GM12878 (cell line): ENCODE results near the gene DEF6. TPM values are rescaled to one million over a fixed set of nuclear protein-coding genes. Genes with fewer than 3 reads are reported as not detected.

Experiments
- ATF7 ChIP-seq: fragments of 450-650 bp; IDR thresholded peaks from 2 replicates; pipeline ENCODE4 v1.6.1; 2016; ENCODE audit warnings: low read depth, mild to moderate bottlenecking
- CEBPB ChIP-seq, 2 experiments: fragments of 150-350 bp in 1 of 2; IDR thresholded peaks; 2 replicates each; pipeline ENCODE4 v1.6.1; 2012 to 2014; ENCODE audit warnings: low read depth in 2 of 2, low read length in 2 of 2, borderline replicate concordance in 1 of 2, inconsistent platforms in 1 of 2
- CREB1 ChIP-seq: IDR thresholded peaks from 2 replicates; pipeline ENCODE4 v1.6.1; 2012; ENCODE audit warnings: low read depth, mild to moderate bottlenecking, inconsistent platforms
- FOXM1 ChIP-seq: IDR thresholded peaks from 2 replicates; pipeline ENCODE4 v1.6.1; 2012; ENCODE audit warnings: low read depth, mild to moderate bottlenecking, inconsistent platforms, low read length, moderate library complexity
- IKZF1 ChIP-seq: fragments of 450-650 bp; conservative IDR thresholded peaks from 2 replicates; pipeline ENCODE4 v1.6.1; 2017; ENCODE audit warnings: antibody characterized with exemption, mild to moderate bottlenecking
- JUNB ChIP-seq: IDR thresholded peaks from 2 replicates; pipeline ENCODE4 v1.6.1; 2016; ENCODE audit warnings: antibody characterized with exemption, mild to moderate bottlenecking
- KAT2A ChIP-seq: conservative IDR thresholded peaks from 2 replicates; pipeline ENCODE4 v1.6.1; 2011; ENCODE audit warnings: low read depth, low read length; ENCODE audit not compliant: control insufficient read depth
- LARP7 ChIP-seq: fragments of 450-650 bp; IDR thresholded peaks from 2 replicates; pipeline ENCODE4 v1.6.1; 2017; ENCODE audit warnings: mild to moderate bottlenecking
- NRF1 ChIP-seq: conservative IDR thresholded peaks from 2 replicates; pipeline ENCODE4 v1.6.1; 2011; ENCODE audit warnings: mild to moderate bottlenecking, low read depth, low read length, improper control_type of control experiment
- POLR2A ChIP-seq: IDR thresholded peaks from 2 replicates; pipeline ENCODE4 v1.6.1; 2011; ENCODE audit warnings: low read depth, mild to moderate bottlenecking, low read length
- RB1 ChIP-seq: fragments of 450-650 bp; formaldehyde crosslinking; IDR thresholded peaks from 2 replicates; pipeline ENCODE4 v1.6.1; 2017; ENCODE audit warnings: mild to moderate bottlenecking, borderline replicate concordance
- RFX5 ChIP-seq: IDR thresholded peaks from 2 replicates; pipeline ENCODE4 v1.6.1; 2011; ENCODE audit warnings: low read depth, low read length, improper control_type of control experiment
- SPI1 ChIP-seq: IDR thresholded peaks from 2 replicates; pipeline ENCODE4 v1.6.1; 2011; ENCODE audit warnings: low read depth, mild to moderate bottlenecking, low read length, moderate library complexity, borderline replicate concordance; ENCODE audit not compliant: insufficient read depth
- SREBF1 ChIP-seq: IDR thresholded peaks from 2 replicates; pipeline ENCODE4 v1.6.1; 2012; ENCODE audit warnings: mild to moderate bottlenecking, low read length
- SUZ12 ChIP-seq: fragments of 200-600 bp; sonication (generic); IDR thresholded peaks from one replicate; pipeline ENCODE4 v1.6.1; 2018; ENCODE audit warnings: antibody characterized with exemption, mild to moderate bottlenecking; ENCODE audit not compliant: unreplicated experiment
- TAF1 ChIP-seq: IDR thresholded peaks from 2 replicates; pipeline ENCODE4 v1.6.1; 2011; ENCODE audit warnings: mild to moderate bottlenecking, low read depth, low read length, borderline replicate concordance
- TBL1XR1 ChIP-seq: IDR thresholded peaks from 2 replicates; pipeline ENCODE4 v1.6.1; 2012; ENCODE audit warnings: low read depth, low read length, improper control_type of control experiment
- TCF7 ChIP-seq: IDR thresholded peaks from 2 replicates; pipeline ENCODE4 v1.6.1; 2014; ENCODE audit warnings: antibody characterized with exemption, borderline replicate concordance
- YBX1 ChIP-seq: fragments of 450-650 bp; IDR thresholded peaks from 2 replicates; pipeline ENCODE4 v1.6.1; 2016; ENCODE audit warnings: antibody characterized with exemption
- ZBED1 ChIP-seq: IDR thresholded peaks from 2 replicates; pipeline ENCODE4 v1.6.1; 2016; ENCODE audit warnings: borderline replicate concordance
- ZNF207 ChIP-seq: fragments of 450-650 bp; IDR thresholded peaks from 2 replicates; pipeline ENCODE4 v1.6.1; 2014; ENCODE audit warnings: antibody characterized with exemption, mild to moderate bottlenecking, borderline replicate concordance
- ZNF217 ChIP-seq: fragments of 450-650 bp; IDR thresholded peaks from 2 replicates; pipeline ENCODE4 v1.6.1; 2017; ENCODE audit warnings: antibody characterized with exemption, mild to moderate bottlenecking
- ZNF24 ChIP-seq: fragments of 450-650 bp; IDR thresholded peaks from 2 replicates; pipeline ENCODE4 v1.6.1; 2017; ENCODE audit warnings: antibody characterized with exemption, mild to moderate bottlenecking
- polyA plus RNA-seq, 11 experiments: library from polyadenylated mRNA; depleted of rRNA in 4 of 11; unstranded in 6 of 11; stranded (reverse) in 5 of 11; fragments of >200 nt; fragmentation: Nextera tagmentation in 4 of 11; fragmentation: Illumina TruSeq in 1 of 11; extraction: Ambion mirVana in 4 of 11; extraction: Trizol in 1 of 11; gene quantifications; 1 replicate in 1 of 11; 2 replicates in 10 of 11; pipeline versions ENCODE4 v1.2.1 to v1.2.3, GENCODE V29; 2011 to 2016; ENCODE audit warnings: inconsistent platforms in 2 of 11, missing spikeins in 2 of 11, low read depth in 1 of 11
- total RNA-seq, 4 experiments: library from RNA; depleted of rRNA in 3 of 4; stranded (reverse); fragments of >200 nt in 3 of 4; fragmentation: Illumina TruSeq in 1 of 4; extraction: Trizol in 1 of 4; gene quantifications; 2 replicates each; pipeline versions ENCODE4 v1.2.1 to v1.2.3, GENCODE V29; 2013 to 2021
- TF ChIP-seq, protein P1 (sequence below): fragments of 450-650 bp; IDR thresholded peaks from 2 replicates; pipeline ENCODE4 v1.6.1; 2017; ENCODE audit warnings: low read depth, mild to moderate bottlenecking, moderate library complexity
- TF ChIP-seq, protein P2 (sequence below): fragments of 150-350 bp; IDR thresholded peaks from 2 replicates; pipeline ENCODE4 v1.6.1; 2016; ENCODE audit warnings: low read depth, low read length
- TF ChIP-seq, protein P3 (sequence below): IDR thresholded peaks from 2 replicates; pipeline ENCODE4 v1.6.1; 2011; ENCODE audit warnings: low read depth, mild to moderate bottlenecking, low read length, moderate library complexity, borderline replicate concordance; ENCODE audit errors: extremely low read depth
- TF ChIP-seq, protein P4 (sequence below): IDR thresholded peaks from 2 replicates; pipeline ENCODE4 v1.6.1; 2011; ENCODE audit warnings: low read depth, low read length, improper control_type of control experiment, borderline replicate concordance

Gene DEF6
- total and polyA plus RNA-seq, 10 of the 15 experiments (the other 5 are each of a cell fraction or from before 2014, with no cell fraction given): 3.3 to 69.5 (median 48.8) TPM

DNA sequence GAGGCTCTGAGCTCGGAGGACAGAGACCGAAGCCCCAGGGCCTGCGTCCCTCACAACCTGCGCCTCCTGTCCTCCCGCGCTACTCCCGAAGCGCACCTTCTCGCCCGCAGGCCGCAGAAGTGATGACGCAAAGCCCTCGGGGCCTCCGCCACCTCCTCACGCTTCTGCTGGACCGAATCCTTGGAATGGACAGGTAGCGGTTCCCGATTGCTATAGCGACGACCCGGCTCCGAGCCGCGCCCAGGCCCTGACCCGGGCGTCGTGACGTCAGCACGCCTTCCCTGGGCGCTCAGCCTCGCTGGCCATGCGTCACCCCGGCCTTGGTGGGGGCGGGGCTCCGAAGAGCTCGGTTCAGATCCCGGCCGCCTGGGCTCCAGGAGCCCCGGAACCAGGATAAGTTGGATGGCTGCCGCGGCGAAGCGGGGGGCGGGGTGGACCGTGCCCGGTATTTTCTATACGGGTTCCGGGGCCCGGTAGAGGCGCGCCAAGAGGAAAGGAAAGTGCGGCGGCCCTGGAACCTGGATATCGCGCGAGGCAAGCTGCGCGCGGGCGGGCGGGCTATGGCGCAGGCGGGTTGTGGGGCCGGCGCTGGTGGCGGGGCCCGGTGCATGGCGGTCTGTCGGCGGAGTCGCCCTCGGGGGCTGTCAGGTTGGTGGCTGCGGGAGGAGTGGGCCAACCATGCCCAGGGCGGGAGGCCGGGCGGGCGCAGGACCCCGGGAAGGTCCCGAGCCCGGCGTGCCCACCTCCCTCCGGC, 38.2 kb upstream of the DEF6 start, which contains the start of gene ZNF76 (continued):
- TF ChIP-seq, protein P1, sequence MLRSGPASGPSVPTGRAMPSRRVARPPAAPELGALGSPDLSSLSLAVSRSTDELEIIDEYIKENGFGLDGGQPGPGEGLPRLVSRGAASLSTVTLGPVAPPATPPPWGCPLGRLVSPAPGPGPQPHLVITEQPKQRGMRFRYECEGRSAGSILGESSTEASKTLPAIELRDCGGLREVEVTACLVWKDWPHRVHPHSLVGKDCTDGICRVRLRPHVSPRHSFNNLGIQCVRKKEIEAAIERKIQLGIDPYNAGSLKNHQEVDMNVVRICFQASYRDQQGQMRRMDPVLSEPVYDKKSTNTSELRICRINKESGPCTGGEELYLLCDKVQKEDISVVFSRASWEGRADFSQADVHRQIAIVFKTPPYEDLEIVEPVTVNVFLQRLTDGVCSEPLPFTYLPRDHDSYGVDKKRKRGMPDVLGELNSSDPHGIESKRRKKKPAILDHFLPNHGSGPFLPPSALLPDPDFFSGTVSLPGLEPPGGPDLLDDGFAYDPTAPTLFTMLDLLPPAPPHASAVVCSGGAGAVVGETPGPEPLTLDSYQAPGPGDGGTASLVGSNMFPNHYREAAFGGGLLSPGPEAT: peak; percentile 17; the same call in 1 of the 2 replicates
- TF ChIP-seq FOXM1 (peak; percentile 47; the same call in 1 of the 2 replicates), TBL1XR1 (peak; percentile 86), ZNF207 (peak; percentile 93), TCF7 (no peak), ATF7 (peak; percentile 81), KAT2A (no peak), CEBPB (IDR thresholded peaks at IDR 0.05; ENCODE audit: borderline replicate concordance in 1 of 2, low read depth in 2 of 2, low read length in 2 of 2) (no peak), RFX5 (peak; percentile 28; the same call in 1 of the 2 replicates), JUNB (no peak), SUZ12 (no peak), SPI1 (no peak), SREBF1 (no peak), IKZF1 (peak; percentile 96), ZNF217 (peak; percentile 65; the same call in 1 of the 2 replicates), ZBED1 (no peak), RB1 (peak; percentile 97), YBX1 (no peak), NRF1 (no peak), POLR2A (peak; percentile 89), ZNF24 (0 out of 2 replicates have a peak, but pooled peaks have one; percentile 35), LARP7 (peak; percentile 85), CREB1 (peak; percentile 95), TAF1 (peak; percentile 53; the same call in 1 of the 2 replicates)
- TF ChIP-seq, protein P2, sequence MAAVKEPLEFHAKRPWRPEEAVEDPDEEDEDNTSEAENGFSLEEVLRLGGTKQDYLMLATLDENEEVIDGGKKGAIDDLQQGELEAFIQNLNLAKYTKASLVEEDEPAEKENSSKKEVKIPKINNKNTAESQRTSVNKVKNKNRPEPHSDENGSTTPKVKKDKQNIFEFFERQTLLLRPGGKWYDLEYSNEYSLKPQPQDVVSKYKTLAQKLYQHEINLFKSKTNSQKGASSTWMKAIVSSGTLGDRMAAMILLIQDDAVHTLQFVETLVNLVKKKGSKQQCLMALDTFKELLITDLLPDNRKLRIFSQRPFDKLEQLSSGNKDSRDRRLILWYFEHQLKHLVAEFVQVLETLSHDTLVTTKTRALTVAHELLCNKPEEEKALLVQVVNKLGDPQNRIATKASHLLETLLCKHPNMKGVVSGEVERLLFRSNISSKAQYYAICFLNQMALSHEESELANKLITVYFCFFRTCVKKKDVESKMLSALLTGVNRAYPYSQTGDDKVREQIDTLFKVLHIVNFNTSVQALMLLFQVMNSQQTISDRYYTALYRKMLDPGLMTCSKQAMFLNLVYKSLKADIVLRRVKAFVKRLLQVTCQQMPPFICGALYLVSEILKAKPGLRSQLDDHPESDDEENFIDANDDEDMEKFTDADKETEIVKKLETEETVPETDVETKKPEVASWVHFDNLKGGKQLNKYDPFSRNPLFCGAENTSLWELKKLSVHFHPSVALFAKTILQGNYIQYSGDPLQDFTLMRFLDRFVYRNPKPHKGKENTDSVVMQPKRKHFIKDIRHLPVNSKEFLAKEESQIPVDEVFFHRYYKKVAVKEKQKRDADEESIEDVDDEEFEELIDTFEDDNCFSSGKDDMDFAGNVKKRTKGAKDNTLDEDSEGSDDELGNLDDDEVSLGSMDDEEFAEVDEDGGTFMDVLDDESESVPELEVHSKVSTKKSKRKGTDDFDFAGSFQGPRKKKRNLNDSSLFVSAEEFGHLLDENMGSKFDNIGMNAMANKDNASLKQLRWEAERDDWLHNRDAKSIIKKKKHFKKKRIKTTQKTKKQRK: no peak
- TF ChIP-seq, protein P3, sequence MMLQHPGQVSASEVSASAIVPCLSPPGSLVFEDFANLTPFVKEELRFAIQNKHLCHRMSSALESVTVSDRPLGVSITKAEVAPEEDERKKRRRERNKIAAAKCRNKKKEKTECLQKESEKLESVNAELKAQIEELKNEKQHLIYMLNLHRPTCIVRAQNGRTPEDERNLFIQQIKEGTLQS: peak; percentile 96
- TF ChIP-seq, protein P4, sequence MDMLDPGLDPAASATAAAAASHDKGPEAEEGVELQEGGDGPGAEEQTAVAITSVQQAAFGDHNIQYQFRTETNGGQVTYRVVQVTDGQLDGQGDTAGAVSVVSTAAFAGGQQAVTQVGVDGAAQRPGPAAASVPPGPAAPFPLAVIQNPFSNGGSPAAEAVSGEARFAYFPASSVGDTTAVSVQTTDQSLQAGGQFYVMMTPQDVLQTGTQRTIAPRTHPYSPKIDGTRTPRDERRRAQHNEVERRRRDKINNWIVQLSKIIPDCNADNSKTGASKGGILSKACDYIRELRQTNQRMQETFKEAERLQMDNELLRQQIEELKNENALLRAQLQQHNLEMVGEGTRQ: no peak
